CD14-positive monocyte (primary cell): ENCODE data around the gene LRP1B. TPM values are rescaled to one million over a fixed set of nuclear protein-coding genes. Genes with fewer than 3 reads are reported as not detected.

Experiments
- DNase-seq, 3 donors: peaks; one replicate each; pipeline ENCODE4 v3.0.0-alpha.2; 2011 to 2022
- H2AFZ ChIP-seq: 2 replicates; pipeline ENCODE4 v1.6.0; 2012; ENCODE audit warnings: mild to moderate bottlenecking, low read depth, low read length, inconsistent platforms; ENCODE audit not compliant: insufficient read depth, poor library complexity, severe bottlenecking
- H3K27ac ChIP-seq, 2 donors: 1 replicate in 1 of 2; 2 replicates in 1 of 2; pipeline ENCODE4 v1.5.1; 2012 to 2013; ENCODE audit warnings: low read length in 2 of 2, control low read depth in 1 of 2, inconsistent platforms in 1 of 2, low read depth in 1 of 2, mild to moderate bottlenecking in 1 of 2
- H3K27me3 ChIP-seq, 2 donors: one replicate each; pipeline versions ENCODE4 v1.6.0 to v1.6.1; 2011 to 2013; ENCODE audit warnings: low read length in 2 of 2; ENCODE audit not compliant: control insufficient read depth in 2 of 2, insufficient read depth in 2 of 2
- H3K36me3 ChIP-seq, 2 donors: replicated peaks in 1 of 2; 1 replicate in 1 of 2; 2 replicates in 1 of 2; pipeline versions ENCODE4 v1.5.1 to v1.6.1; 2012 to 2013; ENCODE audit warnings: low read length in 2 of 2, control low read depth in 1 of 2, inconsistent platforms in 1 of 2, mild to moderate bottlenecking in 1 of 2; ENCODE audit not compliant: insufficient read depth in 2 of 2, control insufficient read depth in 1 of 2
- H3K4me1 ChIP-seq, 2 donors: 1 replicate in 1 of 2; 2 replicates in 1 of 2; pipeline versions ENCODE4 v1.5.1 to v1.6.1; 2012 to 2013; ENCODE audit warnings: low read length in 2 of 2, control low read depth in 1 of 2, inconsistent platforms in 1 of 2, mild to moderate bottlenecking in 1 of 2, moderate library complexity in 1 of 2; ENCODE audit not compliant: insufficient read depth in 2 of 2, control insufficient read depth in 1 of 2
- H3K4me2 ChIP-seq: replicated peaks from 2 replicates; pipeline ENCODE3; 2012; ENCODE audit warnings: low read length, moderate library complexity, mild to moderate bottlenecking; ENCODE audit not compliant: poor library complexity, severe bottlenecking; ENCODE audit errors: extremely low read depth
- H3K4me3 ChIP-seq, 3 experiments: fragments of 200-600 bp in 1 of 3; sonication (generic) in 1 of 3; replicated peaks in 1 of 3; 1 replicate in 2 of 3; 2 replicates in 1 of 3; pipeline ENCODE4 v1.5.1; 2011 to 2013; ENCODE audit warnings: low read length in 3 of 3, mild to moderate bottlenecking in 3 of 3, control low read depth in 2 of 3, low read depth in 2 of 3, inconsistent platforms in 1 of 3, moderate library complexity in 1 of 3
- H3K79me2 ChIP-seq: 2 replicates; pipeline ENCODE4 v1.6.0; 2012; ENCODE audit warnings: mild to moderate bottlenecking, control low read depth, inconsistent platforms, low read length, moderate library complexity; ENCODE audit not compliant: insufficient read depth
- H3K9ac ChIP-seq: 2 replicates; pipeline ENCODE4 v1.6.0; 2017; ENCODE audit warnings: low read length, mild to moderate bottlenecking; ENCODE audit not compliant: insufficient read depth, poor library complexity, severe bottlenecking
- H3K9me3 ChIP-seq, 2 donors: replicated peaks in 1 of 2; 1 replicate in 1 of 2; 2 replicates in 1 of 2; pipeline versions ENCODE4 v1.5.1 to v1.6.1; 2012 to 2013; ENCODE audit warnings: low read length in 2 of 2, control low read depth in 1 of 2; ENCODE audit not compliant: control insufficient read depth in 1 of 2, insufficient read depth in 1 of 2
- H4K20me1 ChIP-seq: 2 replicates; pipeline ENCODE4 v1.6.0; 2012; ENCODE audit warnings: mild to moderate bottlenecking, low read length, control low read depth, moderate library complexity; ENCODE audit not compliant: insufficient read depth
- H3K27ac Mint-ChIP-seq, 7 donors: one replicate each; pipeline ENCODE4 v1.8.0; 2020; ENCODE audit warnings: mild to moderate bottlenecking in 7 of 7, mixed read lengths in 7 of 7, moderate library complexity in 6 of 7, inconsistent platforms in 2 of 7
- H3K27me3 Mint-ChIP-seq, 3 donors: one replicate each; pipeline ENCODE4 v1.8.0; 2021 to 2022; ENCODE audit warnings: low read depth in 3 of 3, mild to moderate bottlenecking in 3 of 3, mixed read lengths in 3 of 3, moderate library complexity in 3 of 3, inconsistent platforms in 1 of 3
- H3K36me3 Mint-ChIP-seq, 2 donors: one replicate each; pipeline ENCODE4 v1.8.0; 2020; ENCODE audit warnings: mixed read lengths in 2 of 2, inconsistent platforms in 1 of 2, mild to moderate bottlenecking in 1 of 2
- H3K4me1 Mint-ChIP-seq: one replicate; pipeline ENCODE4 v1.8.0; 2020; ENCODE audit warnings: mild to moderate bottlenecking, mixed read lengths
- H3K4me3 Mint-ChIP-seq, 2 donors: one replicate each; pipeline ENCODE4 v1.8.0; 2020; ENCODE audit warnings: mild to moderate bottlenecking in 2 of 2, mixed read lengths in 2 of 2, moderate library complexity in 1 of 2
- H3K9me3 Mint-ChIP-seq, 7 donors: one replicate each; pipeline ENCODE4 v1.8.0; 2020 to 2022; ENCODE audit warnings: mixed read lengths in 7 of 7, mild to moderate bottlenecking in 6 of 7, moderate library complexity in 6 of 7, inconsistent platforms in 2 of 7
- WGBS: methylation state at CpG from one replicate; pipeline ENCODE4 v1.1.5; 2013; ENCODE audit warnings: missing lambda C conversion rate; ENCODE audit not compliant: insufficient coverage; 5-methylcytosine and 5-hydroxymethylcytosine counted together
- intact Hi-C, 2 donors: fragments of 100-400 bp; cut with micrococcal nuclease; formaldehyde crosslinking; loops; one replicate each; pipeline versions ENCODE4 v1.15.0 to v1.15.1; 2023
- polyA plus RNA-seq, 3 donors: library from polyadenylated mRNA; depleted of rRNA in 1 of 3; unstranded in 2 of 3; stranded (reverse) in 1 of 3; fragments of 300-500 nt in 2 of 3; fragments of >200 nt in 1 of 3; fragmentation: Illumina TruSeq in 2 of 3; gene quantifications; 1 replicate in 2 of 3; 2 replicates in 1 of 3; pipeline ENCODE4 v1.2.3, GENCODE V29; 2012 to 2021
- TF ChIP-seq, protein P1 (sequence below): fragments of 200-600 bp; IDR thresholded peaks from one replicate; pipeline ENCODE4 v1.8.0; 2022; ENCODE audit warnings: antibody characterized with exemption, mild to moderate bottlenecking

LRP1B gene
- polyA plus RNA-seq, 3 donors: not detected

- intact Hi-C loops: no loop called here
- Histone ChIP-seq H3K9me3 (no peaks in the 10 kb centered on the region), H3K4me3 (no peak overlapping the region), H3K79me2 (no peaks in the 10 kb centered on the region), H3K4me1 (no peaks in the 10 kb centered on the region), H3K9ac (no peak overlapping the region), H3K36me3 (no peaks in the 10 kb centered on the region), H3K27me3 (no peaks in the 10 kb centered on the region), H3K4me2 (no peak overlapping the region), H3K27ac (no peak overlapping the region), H2AFZ (no peak overlapping the region), H4K20me1 (no peaks in the 10 kb centered on the region)
- DNase-seq: no peak
- H3K36me3 Mint-ChIP-seq: no peaks in the 10 kb centered on the region
- no peaks in the 10 kb centered on the region for H3K4me1 Mint-ChIP-seq
- TF ChIP-seq, protein P1, sequence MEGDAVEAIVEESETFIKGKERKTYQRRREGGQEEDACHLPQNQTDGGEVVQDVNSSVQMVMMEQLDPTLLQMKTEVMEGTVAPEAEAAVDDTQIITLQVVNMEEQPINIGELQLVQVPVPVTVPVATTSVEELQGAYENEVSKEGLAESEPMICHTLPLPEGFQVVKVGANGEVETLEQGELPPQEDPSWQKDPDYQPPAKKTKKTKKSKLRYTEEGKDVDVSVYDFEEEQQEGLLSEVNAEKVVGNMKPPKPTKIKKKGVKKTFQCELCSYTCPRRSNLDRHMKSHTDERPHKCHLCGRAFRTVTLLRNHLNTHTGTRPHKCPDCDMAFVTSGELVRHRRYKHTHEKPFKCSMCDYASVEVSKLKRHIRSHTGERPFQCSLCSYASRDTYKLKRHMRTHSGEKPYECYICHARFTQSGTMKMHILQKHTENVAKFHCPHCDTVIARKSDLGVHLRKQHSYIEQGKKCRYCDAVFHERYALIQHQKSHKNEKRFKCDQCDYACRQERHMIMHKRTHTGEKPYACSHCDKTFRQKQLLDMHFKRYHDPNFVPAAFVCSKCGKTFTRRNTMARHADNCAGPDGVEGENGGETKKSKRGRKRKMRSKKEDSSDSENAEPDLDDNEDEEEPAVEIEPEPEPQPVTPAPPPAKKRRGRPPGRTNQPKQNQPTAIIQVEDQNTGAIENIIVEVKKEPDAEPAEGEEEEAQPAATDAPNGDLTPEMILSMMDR: no peak
- 80% methylated on average over 1 of the region's 1 CpG for WGBS
- H3K27ac Mint-ChIP-seq: no peak overlapping the region
- H3K4me3 Mint-ChIP-seq: no peak overlapping the region
- H3K27me3 Mint-ChIP-seq: no peaks in the 10 kb centered on the region
- peaks cover 0 to 2% (median 0%) of the 10 kb centered on the region in 7 donors for H3K9me3 Mint-ChIP-seq
Measured at GRCh38 chr2:141522702-141523101, 608.1 kb downstream of the LRP1B start.

GRCh38 chr2:141522048-141522447 is 608.8 kb downstream of the LRP1B start:
- no peaks in the 10 kb centered on the region for H3K36me3 ChIP-seq
- H3K4me2 ChIP-seq: no peak overlapping the region
- intact Hi-C loops: no loop called here
- TF ChIP-seq, protein P1: no peak
- no peaks in the 10 kb centered on the region for H3K4me1 ChIP-seq
- Mint-ChIP-seq H3K4me1 (no peaks in the 10 kb centered on the region), H3K27ac (no peak overlapping the region), H3K4me3 (no peak overlapping the region), H3K36me3 (no peaks in the 10 kb centered on the region), H3K9me3 (peaks cover 0 to 2% (median 0%) of the 10 kb centered on the region in 7 donors), H3K27me3 (no peaks in the 10 kb centered on the region)
- H3K27ac ChIP-seq: no peak overlapping the region
- no peak overlapping the region for H3K9ac ChIP-seq
- no peak overlapping the region for H3K4me3 ChIP-seq
- no peak for DNase-seq
- no peaks in the 10 kb centered on the region for H4K20me1 ChIP-seq
- WGBS: 100% methylated on average over 1 of the region's 3 CpGs
- no peaks in the 10 kb centered on the region for H3K27me3 ChIP-seq
- no peak overlapping the region for H2AFZ ChIP-seq
- no peaks in the 10 kb centered on the region for H3K9me3 ChIP-seq
- H3K79me2 ChIP-seq: no peaks in the 10 kb centered on the region
